Gastroesophageal sphincter (tissue), 4 donors: ENCODE results near the gene ETV3L. TPM values are rescaled to one million over a fixed set of nuclear protein-coding genes. Genes with fewer than 3 reads are reported as not detected.
"Not testable (repeated sequence)": the region's sequence is repeated elsewhere in the genome, so short reads cannot be mapped to it uniquely, and the experiment has no call there.

Source experiments
- ATAC-seq: fragments of 150-250 bp; one replicate; pipeline ENCODE4 v1.9.1; 2016; ENCODE audit warnings: mild to moderate bottlenecking, moderate library complexity
- H3K27ac ChIP-seq, 4 donors: fragments of 200-600 bp; sonication (generic) in 3 of 4; 1 replicate in 3 of 4; 2 replicates in 1 of 4; pipeline ENCODE4 v1.5.1; 2016 to 2019
- H3K27me3 ChIP-seq: fragments of 200-600 bp; sonication (generic); one replicate; pipeline ENCODE4 v1.5.1; 2019
- H3K36me3 ChIP-seq, 2 donors: fragments of 200-600 bp; sonication (generic); one replicate each; pipeline ENCODE4 v1.5.1; 2019; ENCODE audit warnings: control low read depth in 1 of 2
- H3K4me1 ChIP-seq, 3 donors: fragments of 200-600 bp; sonication (generic); 1 replicate in 2 of 3; 2 replicates in 1 of 3; pipeline ENCODE4 v1.5.1; 2016 to 2019; ENCODE audit warnings: control low read depth in 2 of 3
- H3K4me3 ChIP-seq, 2 donors: fragments of 200-600 bp; sonication (generic); one replicate each; pipeline ENCODE4 v1.5.1; 2019; ENCODE audit warnings: mild to moderate bottlenecking in 1 of 2, moderate library complexity in 1 of 2
- H3K9me3 ChIP-seq, 3 donors: fragments of 200-600 bp; sonication (generic); one replicate each; pipeline ENCODE4 v1.5.1; 2017 to 2019; ENCODE audit warnings: control low read depth in 2 of 3
- CTCF ChIP-seq, 4 experiments: fragments of 200-600 bp in 2 of 4; fragments of 450-650 bp in 2 of 4; sonication (generic) in 1 of 4; IDR thresholded peaks; one replicate each; pipeline ENCODE4 v1.5.1; 2017 to 2019; ENCODE audit warnings: antibody characterized with exemption in 4 of 4, mild to moderate bottlenecking in 2 of 4, moderate library complexity in 2 of 4
- EP300 ChIP-seq: sonication (generic); formaldehyde crosslinking; IDR thresholded peaks from one replicate; pipeline ENCODE4 v1.6.1; 2017; ENCODE audit warnings: antibody characterized with exemption, mild to moderate bottlenecking
- POLR2A ChIP-seq, 2 donors: fragments of 450-650 bp; IDR thresholded peaks; one replicate each; pipeline ENCODE4 v1.6.1; 2017; ENCODE audit warnings: antibody characterized with exemption in 2 of 2, mild to moderate bottlenecking in 2 of 2, moderate library complexity in 1 of 2
- POLR2AphosphoS5 ChIP-seq: sonication (generic); formaldehyde crosslinking; IDR thresholded peaks from one replicate; pipeline ENCODE4 v1.6.1; 2017; ENCODE audit warnings: antibody characterized with exemption
- WGBS, 2 donors: methylation state at CpG; one replicate each; pipeline ENCODE4 v1.1.5; 2018; ENCODE audit warnings: low coverage in 1 of 2; 5-methylcytosine and 5-hydroxymethylcytosine counted together
- total RNA-seq, 4 donors: library from RNA; depleted of rRNA; stranded (reverse); fragments of >200 nt; gene quantifications; one replicate each; pipeline ENCODE4 v1.1.0, GENCODE V29; 2016

Gene ETV3L
- total RNA-seq, 4 donors from 2014 or later = not detected

- H3K27ac ChIP-seq = no peak overlapping the region
- no peak for TF ChIP-seq POLR2AphosphoS5
- TF ChIP-seq POLR2A (IDR thresholded peaks at IDR 0.05) = no peak
- TF ChIP-seq CTCF (IDR thresholded peaks at IDR 0.05) = no peak
- TF ChIP-seq EP300 = no peak
- no peak for ATAC-seq
- no peaks in the 10 kb centered on the region for H3K27me3 ChIP-seq
- 58 to 90% methylated on average over 1 of the region's 1 CpG for WGBS, 2 donors
- H3K36me3 ChIP-seq = no peaks in the 10 kb centered on the region
- H3K4me1 ChIP-seq = no peaks in the 10 kb centered on the region
- H3K9me3 ChIP-seq = peaks cover 0 to 17% (median 0%) of the 10 kb centered on the region in 3 donors
- no peak overlapping the region for H3K4me3 ChIP-seq
These were observed 43.3 kb downstream of the ETV3L start for GRCh38 chr1:157056269-157056668.

GRCh38 chr1:157055729-157056128 is 43.9 kb downstream of the ETV3L start:
- H3K27ac ChIP-seq, H3K4me1 ChIP-seq, H3K27me3 ChIP-seq, H3K4me3 ChIP-seq, ATAC-seq, H3K36me3 ChIP-seq: not testable (repeated sequence)
- H3K9me3 ChIP-seq = peaks cover 0 to 12% (median 0%) of the 10 kb centered on the region in 3 donors
- 84 to 88% methylated on average over 3 to 4 of the region's 5 CpGs for WGBS, 2 donors

GRCh38 chr1:157050836-157051235 is 48.8 kb downstream of the ETV3L start:
- WGBS, 2 donors = 37 to 100% methylated on average over 1 to 2 of the region's 2 CpGs
- no peak for TF ChIP-seq POLR2AphosphoS5
- no peak for TF ChIP-seq CTCF (IDR thresholded peaks at IDR 0.05)
- no peak for TF ChIP-seq EP300
- TF ChIP-seq POLR2A (IDR thresholded peaks at IDR 0.05) = no peak
- no peak for ATAC-seq
- Histone ChIP-seq H3K36me3 (no peaks in the 10 kb centered on the region), H3K27ac (no peak overlapping the region), H3K4me1 (peaks cover 0 to 6% (median 0%) of the 10 kb centered on the region in 3 donors), H3K4me3 (no peak overlapping the region), H3K27me3 (no peaks in the 10 kb centered on the region), H3K9me3 (peaks cover 0 to 12% (median 0%) of the 10 kb centered on the region in 3 donors)

- no peak for TF ChIP-seq POLR2AphosphoS5
- TF ChIP-seq EP300 = no peak
- TF ChIP-seq CTCF (IDR thresholded peaks at IDR 0.05) = no peak
- TF ChIP-seq POLR2A (IDR thresholded peaks at IDR 0.05) = no peak
- Histone ChIP-seq H3K36me3 (no peaks in the 10 kb centered on the region), H3K9me3 (peaks cover 0 to 8% (median 0%) of the 10 kb centered on the region in 3 donors), H3K4me3 (no peak overlapping the region), H3K4me1 (peaks cover 5 to 35% (median 24%) of the 10 kb centered on the region in 3 donors), H3K27me3 (no peaks in the 10 kb centered on the region), H3K27ac (peak overlapping the region in 1 of 4 donors; percentile 90)
- no peak for ATAC-seq
- WGBS, 2 donors = 51 to 71% methylated on average over 2 of the region's 2 CpGs
These were observed 52.6 kb downstream of the ETV3L start for GRCh38 chr1:157047062-157047410.

- no peaks in the 10 kb centered on the region for H3K36me3 ChIP-seq
- no peaks in the 10 kb centered on the region for H3K9me3 ChIP-seq
- peak; percentile 98 for ATAC-seq
- H3K27me3 ChIP-seq = no peaks in the 10 kb centered on the region
- 0% methylated on average over 18 to 20 of the region's 120 CpGs for WGBS, 2 donors
- peaks cover 5 to 50% (median 24%) of the 10 kb centered on the region in 3 donors for H3K4me1 ChIP-seq
- TF ChIP-seq CTCF (IDR thresholded peaks at IDR 0.05) (no peak), POLR2A (IDR thresholded peaks at IDR 0.05) (peak; percentile 71 to 88), EP300 (no peak), POLR2AphosphoS5 (peak; percentile 53)
- H3K4me3 ChIP-seq = peak within 1 kb of the TSS; percentile 73 to 88
- H3K27ac ChIP-seq = peak within 1 kb of the TSS; percentile 85 to 95 (median 92)
These were observed 54.1 kb downstream of the ETV3L start, which contains the start of gene ARHGEF11 for GRCh38 chr1:157045250-157046218. TSS of gene ARHGEF11 (minus strand) at chr1:157045742. CDS start at chr1:157044330, 1,412 bp downstream.
